ENCODE measurements around the gene ABCA4.

DNA sequence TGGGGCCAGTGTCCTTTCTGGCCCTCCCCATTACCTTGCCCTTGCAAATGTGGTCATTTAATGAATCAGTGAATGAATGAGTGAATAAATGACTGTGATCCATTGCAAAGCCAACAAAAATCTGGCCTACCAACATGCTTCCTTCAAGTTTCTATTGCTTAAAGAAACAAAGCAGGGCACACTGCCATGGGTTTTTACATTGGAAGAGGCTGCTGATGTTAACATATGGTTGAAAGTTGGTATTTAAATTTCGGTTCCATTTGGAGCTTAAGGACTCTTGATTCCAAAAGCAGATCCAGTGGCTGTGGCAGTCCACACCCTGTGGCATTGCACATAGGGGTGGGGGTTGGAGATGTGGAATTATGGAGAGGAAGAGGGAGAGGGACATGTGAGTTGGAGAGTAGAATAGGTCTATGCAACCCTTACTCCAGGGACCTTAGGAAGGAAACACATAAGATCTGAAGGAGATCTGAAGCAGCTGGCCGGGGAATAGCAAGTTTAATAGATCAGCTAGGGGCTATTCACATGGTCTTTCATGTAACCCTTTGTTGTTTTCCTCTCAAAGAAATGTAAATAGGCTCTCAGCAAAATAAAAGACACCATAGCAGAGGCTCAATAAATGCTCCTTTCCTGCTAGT lies 7.2 kb downstream of the ABCA4 start:
- TF ChIP-seq REPIN1 (tag by site-specific recombination; IDR thresholded peaks at IDR 0.05; ENCODE audit: low read depth) (no peak), ZNF138 (tag by site-specific recombination; IDR thresholded peaks at IDR 0.05; ENCODE audit: borderline replicate concordance) (no peak), ZBTB8A (tag by site-specific recombination; IDR thresholded peaks at IDR 0.05) (no peak), ZNF610 (tag by site-specific recombination; IDR thresholded peaks at IDR 0.05; ENCODE audit: borderline replicate concordance) (no peak), ZBTB7A (tag by site-specific recombination; IDR thresholded peaks at IDR 0.05; ENCODE audit: low read depth) (no peak), ZFP37 (tag by site-specific recombination; IDR thresholded peaks at IDR 0.05) (no peak)
- TF ChIP-seq, protein P1, sequence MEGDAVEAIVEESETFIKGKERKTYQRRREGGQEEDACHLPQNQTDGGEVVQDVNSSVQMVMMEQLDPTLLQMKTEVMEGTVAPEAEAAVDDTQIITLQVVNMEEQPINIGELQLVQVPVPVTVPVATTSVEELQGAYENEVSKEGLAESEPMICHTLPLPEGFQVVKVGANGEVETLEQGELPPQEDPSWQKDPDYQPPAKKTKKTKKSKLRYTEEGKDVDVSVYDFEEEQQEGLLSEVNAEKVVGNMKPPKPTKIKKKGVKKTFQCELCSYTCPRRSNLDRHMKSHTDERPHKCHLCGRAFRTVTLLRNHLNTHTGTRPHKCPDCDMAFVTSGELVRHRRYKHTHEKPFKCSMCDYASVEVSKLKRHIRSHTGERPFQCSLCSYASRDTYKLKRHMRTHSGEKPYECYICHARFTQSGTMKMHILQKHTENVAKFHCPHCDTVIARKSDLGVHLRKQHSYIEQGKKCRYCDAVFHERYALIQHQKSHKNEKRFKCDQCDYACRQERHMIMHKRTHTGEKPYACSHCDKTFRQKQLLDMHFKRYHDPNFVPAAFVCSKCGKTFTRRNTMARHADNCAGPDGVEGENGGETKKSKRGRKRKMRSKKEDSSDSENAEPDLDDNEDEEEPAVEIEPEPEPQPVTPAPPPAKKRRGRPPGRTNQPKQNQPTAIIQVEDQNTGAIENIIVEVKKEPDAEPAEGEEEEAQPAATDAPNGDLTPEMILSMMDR (tag by site-specific recombination; IDR thresholded peaks at IDR 0.05): no peak
- TF ChIP-seq, protein P2, sequence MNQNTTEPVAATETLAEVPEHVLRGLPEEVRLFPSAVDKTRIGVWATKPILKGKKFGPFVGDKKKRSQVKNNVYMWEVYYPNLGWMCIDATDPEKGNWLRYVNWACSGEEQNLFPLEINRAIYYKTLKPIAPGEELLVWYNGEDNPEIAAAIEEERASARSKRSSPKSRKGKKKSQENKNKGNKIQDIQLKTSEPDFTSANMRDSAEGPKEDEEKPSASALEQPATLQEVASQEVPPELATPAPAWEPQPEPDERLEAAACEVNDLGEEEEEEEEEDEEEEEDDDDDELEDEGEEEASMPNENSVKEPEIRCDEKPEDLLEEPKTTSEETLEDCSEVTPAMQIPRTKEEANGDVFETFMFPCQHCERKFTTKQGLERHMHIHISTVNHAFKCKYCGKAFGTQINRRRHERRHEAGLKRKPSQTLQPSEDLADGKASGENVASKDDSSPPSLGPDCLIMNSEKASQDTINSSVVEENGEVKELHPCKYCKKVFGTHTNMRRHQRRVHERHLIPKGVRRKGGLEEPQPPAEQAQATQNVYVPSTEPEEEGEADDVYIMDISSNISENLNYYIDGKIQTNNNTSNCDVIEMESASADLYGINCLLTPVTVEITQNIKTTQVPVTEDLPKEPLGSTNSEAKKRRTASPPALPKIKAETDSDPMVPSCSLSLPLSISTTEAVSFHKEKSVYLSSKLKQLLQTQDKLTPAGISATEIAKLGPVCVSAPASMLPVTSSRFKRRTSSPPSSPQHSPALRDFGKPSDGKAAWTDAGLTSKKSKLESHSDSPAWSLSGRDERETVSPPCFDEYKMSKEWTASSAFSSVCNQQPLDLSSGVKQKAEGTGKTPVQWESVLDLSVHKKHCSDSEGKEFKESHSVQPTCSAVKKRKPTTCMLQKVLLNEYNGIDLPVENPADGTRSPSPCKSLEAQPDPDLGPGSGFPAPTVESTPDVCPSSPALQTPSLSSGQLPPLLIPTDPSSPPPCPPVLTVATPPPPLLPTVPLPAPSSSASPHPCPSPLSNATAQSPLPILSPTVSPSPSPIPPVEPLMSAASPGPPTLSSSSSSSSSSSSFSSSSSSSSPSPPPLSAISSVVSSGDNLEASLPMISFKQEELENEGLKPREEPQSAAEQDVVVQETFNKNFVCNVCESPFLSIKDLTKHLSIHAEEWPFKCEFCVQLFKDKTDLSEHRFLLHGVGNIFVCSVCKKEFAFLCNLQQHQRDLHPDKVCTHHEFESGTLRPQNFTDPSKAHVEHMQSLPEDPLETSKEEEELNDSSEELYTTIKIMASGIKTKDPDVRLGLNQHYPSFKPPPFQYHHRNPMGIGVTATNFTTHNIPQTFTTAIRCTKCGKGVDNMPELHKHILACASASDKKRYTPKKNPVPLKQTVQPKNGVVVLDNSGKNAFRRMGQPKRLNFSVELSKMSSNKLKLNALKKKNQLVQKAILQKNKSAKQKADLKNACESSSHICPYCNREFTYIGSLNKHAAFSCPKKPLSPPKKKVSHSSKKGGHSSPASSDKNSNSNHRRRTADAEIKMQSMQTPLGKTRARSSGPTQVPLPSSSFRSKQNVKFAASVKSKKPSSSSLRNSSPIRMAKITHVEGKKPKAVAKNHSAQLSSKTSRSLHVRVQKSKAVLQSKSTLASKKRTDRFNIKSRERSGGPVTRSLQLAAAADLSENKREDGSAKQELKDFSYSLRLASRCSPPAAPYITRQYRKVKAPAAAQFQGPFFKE (tag by site-specific recombination; IDR thresholded peaks at IDR 0.05; ENCODE audit: borderline replicate concordance): no peak
- TF ChIP-seq, protein P3, sequence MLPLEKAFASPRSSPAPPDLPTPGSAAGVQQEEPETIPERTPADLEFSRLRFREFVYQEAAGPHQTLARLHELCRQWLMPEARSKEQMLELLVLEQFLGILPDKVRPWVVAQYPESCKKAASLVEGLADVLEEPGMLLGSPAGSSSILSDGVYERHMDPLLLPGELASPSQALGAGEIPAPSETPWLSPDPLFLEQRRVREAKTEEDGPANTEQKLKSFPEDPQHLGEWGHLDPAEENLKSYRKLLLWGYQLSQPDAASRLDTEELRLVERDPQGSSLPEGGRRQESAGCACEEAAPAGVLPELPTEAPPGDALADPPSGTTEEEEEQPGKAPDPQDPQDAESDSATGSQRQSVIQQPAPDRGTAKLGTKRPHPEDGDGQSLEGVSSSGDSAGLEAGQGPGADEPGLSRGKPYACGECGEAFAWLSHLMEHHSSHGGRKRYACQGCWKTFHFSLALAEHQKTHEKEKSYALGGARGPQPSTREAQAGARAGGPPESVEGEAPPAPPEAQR (tag by site-specific recombination; IDR thresholded peaks at IDR 0.05): no peak

All from HEK293 (cell line).